ENCODE measurements around the gene PHLPP2.

- TF ChIP-seq SP1 (IDR thresholded peaks at IDR 0.05) (no peak), BHLHE40 (IDR thresholded peaks at IDR 0.05; ENCODE audit: borderline replicate concordance) (no peak), HDGF (IDR thresholded peaks at IDR 0.05; ENCODE audit: borderline replicate concordance) (no peak), FOXK2 (IDR thresholded peaks at IDR 0.05) (no peak), FOXM1 (IDR thresholded peaks at IDR 0.05; ENCODE audit: borderline replicate concordance) (no peak), FOXA1 (IDR thresholded peaks at IDR 0.05) (no peak), SUZ12 (IDR thresholded peaks at IDR 0.05) (no peak), ZNF384 (IDR thresholded peaks at IDR 0.05) (no peak), ARNT (IDR thresholded peaks at IDR 0.05) (no peak), LEF1 (IDR thresholded peaks at IDR 0.05; ENCODE audit: borderline replicate concordance) (no peak)
Observed at GRCh38 chr16:71703333-71703732, 21.2 kb downstream of the PHLPP2 start.
